Pulmonary artery endothelial cell (primary cell): ENCODE data around the gene LRRC73. TPM values are rescaled to one million over a fixed set of nuclear protein-coding genes. Genes with fewer than 3 reads are reported as not detected.
"Not testable (repeated sequence)": the region's sequence is repeated elsewhere in the genome, so short reads cannot be mapped to it uniquely, and the experiment has no call there.

Experiments
- DNase-seq: peaks from one replicate; pipeline ENCODE4 v3.0.0-alpha.2; 2011; ENCODE audit warnings: low read depth, low spot score
- total RNA-seq: library from RNA; depleted of rRNA; stranded (reverse); fragments of >200 nt; gene quantifications from 2 replicates; pipeline ENCODE4 v1.2.3, GENCODE V29; 2014

The LRRC73 gene, protein sequence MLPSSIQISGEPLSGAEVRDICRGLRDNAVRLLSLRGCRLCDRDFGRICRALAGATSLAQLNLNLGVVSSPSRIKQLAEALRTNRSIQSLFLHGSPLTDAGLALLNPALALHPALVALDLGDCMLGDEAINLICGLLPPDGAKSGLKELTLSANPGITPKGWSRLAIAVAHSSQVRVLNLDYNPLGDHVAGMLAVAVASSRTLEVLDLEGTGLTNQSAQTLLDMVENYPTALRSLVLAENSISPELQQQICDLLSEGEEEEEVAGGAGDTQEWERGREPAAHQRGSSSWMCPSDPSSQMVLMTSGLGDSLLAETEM
- 0.14 and 0.20 TPM in 2 replicates for total RNA-seq

DNA sequence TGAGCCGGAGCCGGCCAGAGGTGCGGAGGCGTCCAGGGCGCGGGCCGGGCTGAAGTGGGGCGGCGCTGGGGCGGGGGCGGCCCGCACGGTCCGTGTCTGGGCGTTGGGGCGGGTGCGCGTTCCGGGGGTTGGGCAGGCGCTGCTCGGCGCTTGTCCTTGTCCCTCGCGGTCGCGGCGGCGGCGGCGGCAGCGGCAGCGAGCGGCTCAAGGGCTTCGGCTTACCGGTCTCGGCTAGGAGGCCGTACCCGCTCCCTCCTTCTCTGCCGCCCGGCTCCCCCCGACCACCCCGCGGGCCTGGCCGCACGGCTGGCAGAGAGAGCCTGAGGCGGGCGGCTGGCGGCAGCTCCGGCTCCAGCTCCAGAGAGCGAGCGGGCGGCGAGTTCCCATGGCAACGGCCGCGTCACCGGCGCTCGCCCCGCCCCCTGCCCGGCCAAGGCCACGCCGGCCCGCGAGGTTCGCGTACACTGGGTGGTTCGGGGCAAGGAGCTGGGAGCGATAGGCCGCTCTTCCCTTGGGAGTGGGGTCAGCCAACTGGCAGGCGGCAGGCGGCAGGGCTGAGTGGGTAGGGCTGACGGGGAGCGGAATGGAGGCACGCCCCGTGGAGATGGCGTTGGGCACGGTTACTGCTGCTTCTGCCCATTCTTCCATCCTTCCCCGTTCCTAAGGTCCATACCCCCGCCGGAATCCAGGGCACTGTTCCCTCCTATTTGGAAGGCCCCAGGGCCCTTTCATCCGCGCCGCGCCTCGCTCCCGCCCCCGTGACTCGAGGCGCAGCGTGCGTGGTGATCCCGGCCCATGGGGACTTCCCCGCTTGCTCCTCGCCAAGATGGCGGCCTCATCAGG, at the start of gene LRRC73:
TSS of gene LRRC73 (minus strand) at position 363 of the 843 bp plus-strand sequence. CDS start 561 bp downstream, outside the sequence.
- DNase-seq: no peak

DNA sequence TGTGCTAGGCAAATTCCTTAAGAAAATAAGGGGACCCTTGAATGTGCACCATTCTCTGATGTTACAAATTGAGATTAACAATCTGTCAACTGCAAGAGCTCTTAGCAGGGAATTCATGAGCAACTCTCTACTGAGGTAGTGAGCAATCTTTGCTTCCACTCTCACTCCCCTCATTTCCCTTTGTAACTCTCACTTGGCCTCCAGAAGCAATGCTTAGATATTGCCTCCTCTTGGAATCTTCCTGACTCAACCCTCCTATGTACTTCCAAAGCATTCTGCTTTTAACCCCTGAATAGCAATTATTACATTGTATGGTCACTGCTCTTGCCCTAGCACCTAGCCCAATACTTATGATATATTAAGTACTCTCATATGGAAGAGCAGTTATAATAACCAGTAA, 49.2 kb upstream of the LRRC73 start:
- no peak for DNase-seq

DNA sequence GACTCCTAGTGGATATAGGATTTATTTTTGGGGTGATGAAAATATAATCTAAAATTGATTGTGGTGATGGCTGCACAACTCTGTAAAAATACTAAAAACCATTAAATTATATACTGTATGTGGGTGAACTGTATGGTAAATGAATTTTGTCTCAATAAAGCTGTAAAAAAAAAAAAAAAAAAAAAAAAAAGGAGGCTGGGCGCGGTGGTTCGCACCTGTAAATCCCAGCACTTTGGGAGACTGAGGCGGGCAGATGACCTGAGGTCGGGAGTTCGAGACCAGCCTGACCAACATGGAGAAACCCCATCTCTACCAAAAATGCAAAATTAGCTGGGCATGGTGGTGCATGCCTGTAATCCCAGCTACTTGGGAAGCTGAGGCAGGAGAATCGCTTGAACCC, 47.5 kb upstream of the LRRC73 start:
- DNase-seq: not testable (repeated sequence)

DNA sequence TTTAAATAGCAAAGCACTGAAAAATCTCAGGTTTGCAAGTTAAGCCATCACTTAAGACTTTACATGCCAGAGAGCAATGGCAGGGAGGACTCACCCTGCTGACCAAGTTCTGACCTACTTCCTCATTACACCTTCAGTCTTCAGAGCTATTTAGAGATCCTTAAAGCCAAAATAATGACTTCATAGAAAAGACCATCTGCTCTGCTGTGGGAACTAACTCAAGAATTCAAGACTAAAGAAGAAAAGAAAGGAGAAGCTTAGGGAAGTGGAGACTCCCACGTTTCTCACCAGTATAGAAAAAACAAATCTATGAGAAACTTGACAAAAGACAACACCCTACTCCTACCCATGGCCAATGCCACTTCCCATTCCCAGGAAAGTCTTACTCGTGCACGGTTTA, 37.1 kb upstream of the LRRC73 start:
- no peak for DNase-seq

DNA sequence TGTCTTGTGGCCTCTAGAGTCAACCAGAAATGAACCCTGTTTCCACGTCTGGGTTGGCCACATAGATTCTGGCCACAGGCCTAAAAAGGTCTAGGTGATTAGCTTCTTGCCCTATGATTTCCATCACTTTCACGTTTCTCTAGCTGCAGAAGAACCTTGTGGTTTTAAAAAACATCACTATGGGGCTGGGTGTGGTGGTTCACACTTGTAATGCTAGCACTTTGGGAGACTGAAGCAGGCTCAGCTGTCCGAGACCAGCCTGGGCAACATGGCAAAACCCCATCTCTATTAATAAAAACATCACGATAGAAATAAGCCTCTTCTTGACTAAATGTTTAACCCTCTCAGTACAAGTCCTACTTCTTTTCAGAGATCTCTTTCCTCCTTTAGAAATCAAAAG, 34.3 kb upstream of the LRRC73 start:
- no peak for DNase-seq

DNA sequence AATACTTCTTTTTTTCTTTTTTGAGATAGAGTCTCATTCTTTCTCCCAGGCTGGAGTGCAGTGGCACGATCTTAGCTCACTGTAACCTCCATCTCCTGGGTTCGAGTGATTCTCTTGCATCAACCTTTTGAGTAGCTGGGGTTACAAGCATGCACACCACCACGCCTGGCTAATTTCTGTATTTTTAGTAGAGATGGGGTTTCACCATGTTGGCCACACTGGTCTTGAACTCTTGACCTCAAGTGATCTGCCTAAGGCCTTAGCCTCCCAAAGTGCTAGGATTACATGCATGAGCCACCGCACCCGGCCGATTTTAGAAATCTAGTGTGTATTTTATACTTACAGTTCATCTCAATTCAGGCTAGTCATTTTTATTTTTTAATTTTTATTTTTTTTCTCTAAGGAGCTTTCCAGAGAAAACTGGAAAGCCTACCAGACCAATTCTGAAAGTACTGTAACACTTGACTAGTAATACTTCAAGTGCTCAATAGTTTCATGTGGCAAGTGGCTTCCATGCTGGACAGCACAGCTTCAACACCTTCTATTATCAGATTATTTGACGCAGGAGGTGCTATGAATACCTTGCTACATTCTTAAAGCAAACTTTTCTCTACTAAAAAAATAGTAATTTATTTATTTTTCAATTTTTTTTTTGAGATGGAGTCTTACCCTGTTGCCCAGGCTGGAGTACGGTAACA, 31.8 kb upstream of the LRRC73 start:
- no peak for DNase-seq

DNA sequence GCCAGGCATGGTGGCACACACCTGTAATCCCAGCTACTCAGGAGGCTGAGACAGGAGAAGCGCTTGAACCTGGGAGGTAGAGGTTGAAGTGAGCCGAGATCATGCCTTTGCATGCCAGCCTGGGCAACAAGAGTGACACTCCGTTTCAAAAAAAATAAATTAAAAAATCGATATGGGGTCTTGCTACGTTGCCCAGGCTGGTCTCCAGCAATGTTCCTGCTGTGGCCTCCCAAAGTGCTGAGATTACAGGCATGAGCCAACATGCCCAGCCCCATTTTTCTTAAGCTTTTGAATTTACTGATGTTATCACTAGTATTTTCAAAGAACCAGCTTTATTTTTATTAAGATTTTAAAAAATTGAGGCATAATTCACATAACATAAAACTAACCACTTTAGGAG, 30.4 kb upstream of the LRRC73 start:
- DNase-seq: no peak

DNA sequence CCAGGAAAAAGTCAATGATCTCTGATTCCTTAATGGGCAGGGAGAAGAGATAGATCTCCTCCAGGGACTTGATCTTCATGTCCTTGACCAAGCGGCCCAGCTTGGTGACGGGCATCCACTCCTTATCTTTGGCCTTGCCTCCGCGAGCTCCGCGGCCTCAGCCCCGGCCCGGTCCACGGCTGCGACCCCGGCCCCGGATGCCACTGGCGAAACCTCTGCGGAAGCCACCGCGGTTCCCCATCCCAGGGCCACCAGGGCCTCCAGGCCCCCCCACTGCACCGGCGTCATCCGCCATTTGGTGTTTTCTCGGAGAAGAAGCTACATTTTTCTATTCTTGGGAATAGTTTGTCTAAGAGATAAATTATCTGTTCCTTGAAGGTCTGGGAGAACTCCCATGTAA, 29.3 kb upstream of the LRRC73 start:
- DNase-seq: not testable (repeated sequence)

DNA sequence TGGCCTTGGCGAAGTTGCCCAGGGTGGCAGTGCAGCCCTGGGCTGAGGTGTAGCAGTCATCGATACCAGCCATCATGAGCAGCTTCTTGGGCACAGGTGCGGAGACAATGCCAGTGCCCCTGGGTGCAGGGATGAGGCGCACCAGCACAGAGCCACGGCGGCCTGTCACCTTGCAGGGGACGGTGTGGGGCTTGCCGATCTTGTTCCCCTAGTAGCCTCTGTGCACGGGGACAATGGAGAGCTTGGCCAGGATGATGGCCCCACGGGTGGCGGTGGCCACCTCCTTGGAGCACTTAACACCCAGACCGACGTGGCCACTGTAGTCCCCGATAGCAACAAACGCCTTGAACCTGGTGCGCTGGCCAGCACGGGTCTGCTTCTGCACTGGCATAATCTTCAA, 28.8 kb upstream of the LRRC73 start:
- not testable (repeated sequence) for DNase-seq

DNA sequence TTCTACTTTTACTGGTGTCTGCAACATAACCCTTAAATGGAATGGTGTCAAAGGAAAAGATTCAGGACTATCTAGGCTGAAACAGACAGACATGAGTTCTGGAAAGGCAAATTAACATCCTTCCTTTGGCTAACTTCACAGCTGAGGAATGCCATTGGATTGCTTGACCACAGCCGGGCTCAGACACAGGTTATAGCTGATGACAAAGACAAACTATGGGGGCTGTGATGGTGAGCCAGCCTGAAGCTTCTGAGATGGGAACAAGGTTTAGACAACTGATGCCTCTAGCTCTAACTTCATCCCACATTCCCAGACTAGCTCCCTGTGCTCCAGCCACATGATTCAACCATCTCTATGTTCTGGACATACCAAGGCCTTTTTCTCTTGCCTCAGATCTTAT, 22.1 kb upstream of the LRRC73 start:
- no peak for DNase-seq

DNA sequence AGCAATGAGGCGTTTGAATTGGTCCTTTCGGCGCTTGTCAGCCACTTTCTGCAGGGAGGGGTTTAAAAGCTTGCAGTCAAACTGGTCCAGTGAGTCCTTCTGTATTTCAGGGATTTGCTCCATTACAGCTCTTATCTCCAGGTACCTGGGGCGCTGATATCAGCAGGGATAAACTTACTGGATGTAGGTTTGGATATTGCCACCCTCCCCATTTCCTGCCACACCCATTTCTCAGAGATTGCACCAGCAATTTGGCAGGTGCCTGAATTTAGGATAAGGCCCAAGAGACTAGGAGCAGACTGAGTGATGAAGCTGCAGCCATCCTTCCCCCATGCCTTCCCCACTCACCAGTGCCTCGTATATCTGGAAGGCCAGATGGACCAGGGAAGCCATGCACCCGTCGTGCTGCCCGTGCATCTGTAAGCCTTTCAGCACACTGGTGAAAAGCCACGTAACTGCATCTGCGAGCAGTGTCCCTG, 14.4 kb upstream of the LRRC73 start:
- no peak for DNase-seq

DNA sequence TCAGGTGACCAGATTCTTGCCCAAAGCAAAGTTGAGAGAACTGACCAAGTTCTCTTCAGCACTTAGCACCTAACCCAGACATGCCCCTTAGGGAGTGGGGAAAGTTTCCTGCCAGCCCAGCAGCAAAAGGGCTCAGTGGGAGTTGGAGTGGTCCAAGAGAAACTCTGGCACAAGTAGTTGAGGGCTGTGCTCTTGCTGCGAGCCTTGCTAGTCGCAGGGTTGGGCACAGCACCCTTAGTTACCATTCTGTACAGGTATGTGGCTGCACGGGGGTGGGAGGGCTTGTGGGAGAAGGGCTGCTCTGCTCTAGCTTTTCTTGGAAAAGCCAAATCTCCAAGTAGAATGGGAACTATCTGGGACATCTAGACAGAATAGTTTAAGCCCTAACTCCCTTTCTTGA, 13.1 kb upstream of the LRRC73 start:
- DNase-seq: no peak

DNA sequence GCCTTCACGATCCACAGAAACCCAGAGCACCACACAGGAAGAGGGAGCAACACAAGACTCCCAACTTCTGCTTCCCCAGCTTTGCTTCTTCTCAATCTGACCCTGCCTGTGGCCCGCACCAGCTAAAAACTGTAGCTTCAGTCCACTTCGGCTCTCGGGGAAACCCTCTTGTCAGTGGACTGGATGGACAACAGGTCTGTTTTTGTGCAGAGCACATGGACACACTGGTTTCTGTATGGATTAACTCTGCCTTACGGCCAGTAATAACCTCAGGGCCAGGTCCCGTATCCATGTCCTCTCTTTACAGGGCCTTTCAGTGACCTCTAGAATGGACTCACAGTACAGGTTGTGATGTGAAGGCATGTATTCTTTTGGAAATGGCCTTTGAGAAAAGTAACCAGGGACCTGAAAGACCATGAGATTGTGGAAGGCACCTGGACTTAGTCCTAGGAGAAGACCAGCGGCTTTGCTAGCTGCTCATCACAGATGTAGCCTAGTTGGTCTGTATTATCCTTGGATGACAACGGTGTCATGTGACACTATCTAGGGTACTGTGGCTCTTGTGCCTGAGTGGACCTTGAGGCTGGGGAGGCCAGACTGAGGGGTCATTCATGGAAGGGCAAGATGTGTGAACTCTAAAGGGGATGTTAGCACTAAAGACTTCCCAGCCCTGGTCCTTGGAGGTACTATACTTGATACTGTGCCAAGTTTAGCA, 12.6 kb upstream of the LRRC73 start:
- no peak for DNase-seq

DNA sequence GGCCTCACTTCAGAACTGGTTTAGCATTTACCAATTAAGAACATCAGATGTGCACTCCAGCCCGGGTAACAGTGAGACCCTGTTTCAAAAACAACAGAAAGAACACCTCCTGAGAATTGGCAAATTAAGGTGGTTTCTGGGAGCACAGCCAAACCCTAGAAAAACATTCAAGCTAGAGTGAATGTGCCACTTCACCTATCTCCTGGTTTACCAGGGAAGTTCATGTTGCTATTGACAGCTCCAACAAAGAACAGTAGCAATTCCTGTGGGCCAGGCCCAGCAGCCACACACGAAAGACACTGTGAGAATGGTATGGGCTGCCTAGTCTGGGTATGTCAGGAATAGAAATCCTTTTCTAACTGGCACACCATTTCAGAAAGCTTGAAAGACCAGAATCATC, 11.7 kb upstream of the LRRC73 start:
- no peak for DNase-seq

DNA sequence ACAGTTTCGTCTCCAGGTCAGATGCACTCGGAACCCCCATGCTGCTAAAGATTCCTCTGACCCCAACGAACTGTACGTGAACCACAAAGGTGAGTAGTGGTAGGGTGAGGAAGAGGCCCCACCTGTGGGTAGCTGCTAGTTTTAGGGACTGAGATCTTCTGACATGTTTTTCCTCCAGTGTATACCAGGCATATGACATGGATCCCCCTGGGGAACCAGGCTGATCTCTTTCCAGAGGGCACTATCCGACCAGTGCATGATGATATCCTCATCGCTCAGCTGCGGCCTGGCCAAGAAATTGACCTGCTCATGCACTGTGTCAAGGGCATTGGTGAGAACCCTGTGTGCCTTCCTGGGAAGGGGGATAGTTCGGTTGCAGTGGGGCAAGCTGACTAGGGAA, 10.0 kb upstream of the LRRC73 start:
- no peak for DNase-seq

DNA sequence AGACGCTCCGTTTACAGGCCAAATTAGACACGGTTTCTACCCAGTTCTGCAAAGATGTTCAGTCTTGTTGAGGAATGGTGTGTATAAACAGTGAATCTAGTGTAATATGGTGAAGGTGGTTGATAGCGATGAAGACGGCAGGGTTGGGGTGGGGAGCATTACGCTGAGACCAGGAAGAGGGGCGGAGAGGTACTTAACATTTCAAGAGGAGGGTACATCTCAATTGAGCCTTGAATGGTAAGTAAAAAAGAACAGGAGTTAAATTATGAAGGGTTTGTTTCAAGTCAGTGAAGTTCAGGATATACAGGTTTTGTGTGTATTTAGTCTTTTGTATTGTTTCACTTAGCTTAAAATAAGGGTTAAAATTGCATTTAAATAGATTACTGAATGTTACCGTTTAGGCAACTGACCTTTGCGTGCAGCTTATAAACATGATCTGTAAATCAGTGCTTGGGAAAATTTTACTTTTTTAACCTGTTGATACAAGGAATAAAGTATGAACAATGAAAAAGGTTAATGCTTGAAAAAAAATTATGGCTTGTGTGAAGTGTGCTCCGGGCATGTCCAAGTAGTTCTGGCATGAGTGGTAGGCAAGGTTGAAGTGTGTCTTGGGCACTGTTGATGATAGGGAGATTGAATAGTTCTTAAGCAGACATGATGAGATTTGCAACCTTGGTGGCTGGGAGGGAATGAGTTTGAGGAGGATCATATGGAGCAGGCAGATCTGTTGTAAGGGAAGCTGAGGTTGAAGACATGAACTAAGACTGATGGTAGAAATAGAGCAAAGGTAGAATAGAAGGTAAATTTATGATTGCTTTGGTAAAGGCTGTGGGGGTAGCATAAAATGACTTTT, 7.6 kb upstream of the LRRC73 start:
- no peak for DNase-seq

DNA sequence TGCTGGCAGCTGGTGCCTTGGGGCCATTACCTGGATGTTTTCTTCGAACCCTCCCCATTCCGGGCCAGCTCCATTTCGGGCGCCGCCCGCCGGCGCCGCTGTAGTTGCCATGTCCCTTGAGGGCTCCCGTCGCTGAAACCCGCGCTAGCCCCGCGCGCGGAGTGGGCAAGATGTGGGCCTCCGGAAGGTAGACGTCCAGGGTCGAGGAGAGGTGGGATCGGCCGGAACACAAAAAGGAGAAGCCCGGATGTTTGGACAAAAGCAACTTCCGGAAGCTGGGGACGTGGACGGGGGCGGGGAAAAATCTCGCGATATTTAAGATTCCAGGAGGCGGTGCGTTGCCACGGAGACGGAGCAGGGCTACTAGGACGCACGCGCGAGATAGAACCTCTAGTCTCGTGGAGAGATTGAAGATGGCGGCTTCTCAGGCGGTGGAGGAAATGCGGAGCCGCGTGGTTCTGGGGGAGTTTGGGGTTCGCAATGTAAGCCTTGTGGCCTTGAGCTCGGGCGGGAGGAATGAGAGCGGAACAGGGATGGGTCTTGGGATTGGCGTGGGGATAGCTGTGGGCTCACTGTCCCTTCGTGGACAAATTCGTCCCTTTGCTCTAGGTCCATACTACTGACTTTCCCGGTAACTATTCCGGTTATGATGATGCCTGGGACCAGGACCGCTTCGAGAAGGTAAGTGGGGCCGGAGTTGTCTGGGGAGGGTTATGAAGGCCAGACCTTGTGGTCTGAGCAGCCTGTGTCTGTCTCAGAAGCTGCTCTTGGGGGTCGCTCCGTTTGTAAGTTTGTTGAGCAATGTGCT, 6.8 kb upstream of the LRRC73 start, which contains the start of the genes POLR1C and YIPF3:
TSS of gene POLR1C (plus strand) at position 393 of the 808 bp plus-strand sequence. CDS start at position 414, 21 bp downstream.
TSS of gene YIPF3 (minus strand) at position 230 of the 808 bp plus-strand sequence. CDS start at position 111, 119 bp downstream.
- peak; percentile 90 for DNase-seq

DNA sequence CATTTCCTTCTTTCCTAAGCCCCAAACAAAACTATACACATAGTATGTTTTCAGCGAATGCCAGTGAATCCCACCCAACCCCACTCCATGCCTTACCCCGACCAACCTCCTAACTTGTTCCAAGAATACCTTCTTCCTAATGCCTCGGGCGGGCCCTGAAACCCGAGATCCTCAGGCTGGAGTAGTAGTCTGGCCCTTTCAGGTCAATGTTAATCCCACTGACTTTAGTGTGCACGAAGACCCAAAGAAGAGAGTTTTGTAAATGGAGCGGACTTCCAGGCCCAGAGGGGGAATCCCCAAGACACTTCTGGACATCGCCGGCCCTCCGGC, 6.2 kb upstream of the LRRC73 start:
- no peak for DNase-seq

DNA sequence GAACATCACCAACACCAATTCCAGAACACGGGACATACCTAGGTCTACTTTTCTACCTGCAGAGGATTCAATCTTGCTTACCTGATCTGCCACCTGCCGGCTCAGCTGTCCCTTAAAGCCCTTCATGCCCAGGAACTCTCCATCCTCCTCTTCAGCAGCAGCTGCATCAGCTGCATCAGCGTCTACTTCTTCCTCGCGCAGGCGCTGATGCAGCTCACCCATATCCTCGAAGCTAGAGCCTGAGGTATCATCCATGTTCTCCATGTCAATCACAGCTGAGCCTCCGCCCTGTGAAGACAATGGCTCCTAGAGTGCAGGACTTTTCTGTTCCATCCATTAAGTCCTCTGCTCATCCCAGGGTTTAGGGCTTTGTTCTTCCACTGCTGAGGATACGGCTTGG, 5.7 kb upstream of the LRRC73 start:
- no peak for DNase-seq
